Mononuclear cell (primary cell): ENCODE data around the gene GPR35. TPM values are rescaled to one million over a fixed set of nuclear protein-coding genes. Genes with fewer than 3 reads are reported as not detected.
"Not testable (repeated sequence)": the region's sequence is repeated elsewhere in the genome, so short reads cannot be mapped to it uniquely, and the experiment has no call there.

Source experiments
- H3K27me3 ChIP-seq: 2 replicates; pipeline ENCODE4 v1.6.0; 2011; ENCODE audit warnings: low read length, control low read depth; ENCODE audit not compliant: insufficient read depth
- H3K4me1 ChIP-seq: 2 replicates; pipeline ENCODE4 v1.5.1; 2011; ENCODE audit warnings: mild to moderate bottlenecking, low read length, control low read depth; ENCODE audit not compliant: insufficient read depth
- H3K4me3 ChIP-seq: 2 replicates; pipeline ENCODE4 v1.5.1; 2011; ENCODE audit warnings: mild to moderate bottlenecking, low read length, moderate library complexity
- H3K9me3 ChIP-seq: 2 replicates; pipeline ENCODE4 v1.5.1; 2011; ENCODE audit warnings: low read depth, mild to moderate bottlenecking, control low read depth, low read length
- total RNA-seq: library from RNA; depleted of rRNA; stranded (reverse); fragments of >200 nt; gene quantifications from one replicate; pipeline ENCODE4 v1.2.3, GENCODE V29; 2012

The GPR35 gene
- total RNA-seq, 1 donor: 40.8 TPM

- Histone ChIP-seq H3K4me1 (peaks cover 14% of the 10 kb centered on the region), H3K27me3 (peaks cover 24% of the 10 kb centered on the region)
- not testable (repeated sequence) for H3K9me3 ChIP-seq, H3K4me3 ChIP-seq
These were observed 34.6 kb downstream of the GPR35 start for GRCh38 chr2:240659883-240660282.

- H3K4me1 ChIP-seq: no peaks in the 10 kb centered on the region
- peaks cover 49% of the 10 kb centered on the region for H3K27me3 ChIP-seq
- H3K9me3 ChIP-seq: no peaks in the 10 kb centered on the region
These were observed 37.4 kb downstream of the GPR35 start for GRCh38 chr2:240662681-240663080.

GRCh38 chr2:240663546-240664190, 38.4 kb downstream of the GPR35 start:
- Histone ChIP-seq H3K27me3 (peaks cover 50% of the 10 kb centered on the region), H3K4me3 (no peak overlapping the region), H3K9me3 (no peaks in the 10 kb centered on the region), H3K4me1 (no peaks in the 10 kb centered on the region)

More at GRCh38 chr2:240662681-240663080, 37.4 kb downstream of the GPR35 start:
- H3K4me3 ChIP-seq: no peak overlapping the region

- H3K9me3 ChIP-seq: no peaks in the 10 kb centered on the region
- no peaks in the 10 kb centered on the region for H3K4me1 ChIP-seq
- H3K27me3 ChIP-seq: peaks cover 44% of the 10 kb centered on the region
- H3K4me3 ChIP-seq: no peak overlapping the region
These were observed 39.3 kb downstream of the GPR35 start for GRCh38 chr2:240664622-240665021.

GRCh38 chr2:240670402-240670801, 45.1 kb downstream of the GPR35 start:
- H3K9me3 ChIP-seq: no peaks in the 10 kb centered on the region
- peaks cover 28% of the 10 kb centered on the region for H3K27me3 ChIP-seq
- H3K4me3 ChIP-seq: no peak overlapping the region
- no peaks in the 10 kb centered on the region for H3K4me1 ChIP-seq

DNA sequence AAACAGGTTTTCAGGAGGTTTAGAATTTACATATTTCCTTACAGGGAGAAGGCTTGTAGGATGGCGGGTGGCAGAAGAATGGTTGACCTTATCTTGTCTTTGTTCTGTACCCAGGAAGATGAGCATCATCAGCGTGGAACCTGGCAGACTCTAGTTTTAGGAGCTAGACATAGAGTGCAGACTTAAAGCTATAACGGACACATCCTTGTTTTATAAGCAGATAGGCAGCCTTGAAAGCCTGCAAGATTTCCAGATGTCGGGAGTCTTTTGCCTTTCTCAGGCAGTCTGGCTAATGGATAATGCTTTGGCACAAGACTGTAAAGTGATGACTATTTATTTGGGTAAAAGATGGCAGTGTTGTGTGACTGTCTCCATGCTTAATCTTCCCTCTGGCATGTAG, 45.7 kb downstream of the GPR35 start:
- H3K9me3 ChIP-seq: no peaks in the 10 kb centered on the region
- H3K4me3 ChIP-seq: no peak overlapping the region
- H3K27me3 ChIP-seq: peaks cover 23% of the 10 kb centered on the region
- H3K4me1 ChIP-seq: no peaks in the 10 kb centered on the region

DNA sequence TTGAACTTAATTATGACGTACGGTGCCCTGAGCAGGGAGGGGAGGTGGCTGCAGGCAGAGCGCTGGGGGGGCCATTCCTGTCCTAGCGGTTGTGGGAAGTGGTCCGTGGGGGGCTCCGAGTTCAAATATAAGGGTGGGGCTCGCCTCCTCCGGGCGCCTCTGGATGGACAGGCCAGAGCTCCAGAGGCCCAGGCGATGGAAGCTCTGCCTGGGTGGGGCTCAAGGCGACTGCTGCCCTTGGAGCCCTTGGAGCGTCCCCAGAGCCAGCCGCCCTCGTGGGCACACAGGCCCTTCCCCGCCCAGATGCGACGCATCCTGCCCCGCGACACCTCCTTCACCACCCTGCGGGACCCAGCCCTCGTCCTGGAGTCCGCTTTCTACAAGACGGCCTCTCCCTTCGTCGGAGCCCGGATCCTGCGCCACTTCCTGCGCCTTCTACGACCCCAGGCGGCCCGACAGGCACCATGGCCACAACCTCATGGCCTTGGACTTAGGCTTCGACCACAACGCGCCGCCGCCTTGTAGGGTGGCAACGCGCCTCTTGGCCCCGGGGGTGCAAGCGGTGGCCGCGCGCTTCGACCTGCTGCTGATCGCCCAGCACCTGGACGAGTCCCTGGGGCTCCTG, 46.9 kb downstream of the GPR35 start:
- no peak overlapping the region for H3K4me3 ChIP-seq
- peaks cover 11% of the 10 kb centered on the region for H3K27me3 ChIP-seq
- no peaks in the 10 kb centered on the region for H3K9me3 ChIP-seq
- no peaks in the 10 kb centered on the region for H3K4me1 ChIP-seq

DNA sequence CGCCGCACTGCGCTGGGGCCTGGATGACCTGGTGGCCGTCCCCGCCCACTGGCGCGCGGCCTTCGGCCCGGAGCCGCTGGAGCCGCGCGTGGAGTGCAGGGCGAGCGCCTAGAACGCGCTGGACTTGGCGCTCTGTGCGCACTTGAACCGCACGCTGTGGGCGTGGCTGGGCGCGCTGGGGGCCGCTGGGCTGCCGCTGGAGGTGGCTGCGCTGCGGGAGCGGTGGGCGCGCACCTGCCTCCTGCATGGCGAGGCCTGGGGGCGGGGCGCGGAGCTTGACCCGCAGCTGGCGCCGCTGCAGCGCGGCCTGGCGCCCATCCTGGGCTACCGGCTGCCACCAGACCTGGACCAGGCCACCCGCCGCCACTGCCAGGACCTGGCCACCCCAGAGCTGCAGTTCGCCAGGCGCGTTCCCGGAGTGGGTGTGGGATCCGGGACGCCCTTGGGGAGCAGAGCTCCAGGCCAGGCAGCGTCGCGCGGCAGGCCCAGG, 47.5 kb downstream of the GPR35 start:
- Histone ChIP-seq H3K27me3 (peaks cover 6% of the 10 kb centered on the region), H3K4me1 (no peaks in the 10 kb centered on the region), H3K9me3 (no peaks in the 10 kb centered on the region), H3K4me3 (no peak overlapping the region)

- not testable (repeated sequence) for H3K27me3 ChIP-seq, H3K4me3 ChIP-seq, H3K4me1 ChIP-seq
These were observed 49.3 kb downstream of the GPR35 start for GRCh38 chr2:240674461-240675184.

DNA sequence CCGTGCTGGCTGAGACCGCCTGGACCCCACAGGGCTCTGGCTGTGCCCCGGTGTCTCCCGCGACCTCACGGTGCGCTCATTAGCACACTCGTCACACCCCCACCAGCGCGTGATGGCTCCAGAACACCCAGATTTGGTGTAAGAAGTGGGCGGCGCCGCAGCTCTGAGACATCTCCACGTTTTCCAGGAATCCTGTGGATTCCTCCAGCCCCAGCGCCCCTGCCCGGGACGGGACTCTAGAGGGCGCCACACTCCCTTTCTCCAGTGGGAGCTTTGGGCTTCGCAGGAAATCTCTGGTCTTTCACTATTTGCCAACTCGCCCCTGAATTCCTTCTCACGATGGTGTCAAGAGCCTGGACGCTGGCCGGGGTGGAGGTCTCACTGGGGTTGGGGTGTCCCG, 50.1 kb downstream of the GPR35 start:
- not testable (repeated sequence) for H3K27me3 ChIP-seq, H3K4me1 ChIP-seq

More at GRCh38 chr2:240674461-240675184, 49.3 kb downstream of the GPR35 start:
- H3K9me3 ChIP-seq: not testable (repeated sequence)

GRCh38 chr2:240678043-240678442, 52.8 kb downstream of the GPR35 start:
- not testable (repeated sequence) for H3K4me3 ChIP-seq, H3K27me3 ChIP-seq, H3K9me3 ChIP-seq, H3K4me1 ChIP-seq

More for the DNA sequence above, 50.1 kb downstream of the GPR35 start:
- H3K4me3 ChIP-seq, H3K9me3 ChIP-seq: not testable (repeated sequence)

DNA sequence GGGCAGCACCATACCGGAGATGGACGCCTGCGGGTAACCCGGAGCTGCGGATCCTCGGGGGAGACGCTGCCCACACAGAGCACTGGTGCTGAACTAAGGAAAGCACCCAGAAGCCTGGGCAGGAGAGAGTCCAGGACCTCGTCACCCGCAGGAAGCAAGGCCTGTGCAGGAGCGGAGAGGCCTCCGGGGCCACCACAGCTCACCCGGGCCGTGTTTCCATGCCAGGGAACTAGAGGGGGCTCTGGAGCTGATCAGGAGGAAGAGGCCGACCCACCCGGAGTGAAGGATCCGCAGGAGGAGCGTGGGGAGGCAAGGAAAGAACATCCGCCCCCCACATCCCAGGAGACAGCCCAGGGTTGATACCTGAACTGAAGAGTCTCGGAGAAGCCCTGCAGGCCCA, 53.6 kb downstream of the GPR35 start:
- H3K9me3 ChIP-seq, H3K4me3 ChIP-seq, H3K27me3 ChIP-seq, H3K4me1 ChIP-seq: not testable (repeated sequence)

- not testable (repeated sequence) for H3K27me3 ChIP-seq, H3K9me3 ChIP-seq, H3K4me1 ChIP-seq, H3K4me3 ChIP-seq
These were observed 54.9 kb downstream of the GPR35 start for GRCh38 chr2:240680185-240680584.
